ENCODE results near the gene KCNAB1. TPM values are rescaled to one million over a fixed set of nuclear protein-coding genes. Genes with fewer than 3 reads are reported as not detected.

Gene KCNAB1
- total and polyA plus RNA-seq, 2 experiments from 2014 or later = 0.80 to 1.4 TPM

GRCh38 chr3:156368189-156368588, 247.8 kb downstream of the KCNAB1 start:
- 77% methylated on average over 3 of the region's 3 CpGs for WGBS (ENCODE audit: low lambda C conversion rate, missing lambda C conversion rate)
- DNase-seq (ENCODE audit: low spot score) = no peak
- Histone ChIP-seq H3K27ac (no peak overlapping the region), H2AFZ (no peak overlapping the region), H3K9me2 (replicated peaks; ENCODE audit: insufficient read depth) (no peaks in the 10 kb centered on the region), H3K4me2 (no peak overlapping the region), H3K36me3 (replicated peaks; ENCODE audit: insufficient read depth, low read depth) (no peaks in the 10 kb centered on the region), H4K20me1 (ENCODE audit: insufficient read depth, poor library complexity, severe bottlenecking) (no peaks in the 10 kb centered on the region), H3K27me3 (no peaks in the 10 kb centered on the region), H3K4me3 (no peak overlapping the region), H3K9me3 (ENCODE audit: low read depth) (no peaks in the 10 kb centered on the region), H3K4me1 (ENCODE audit: insufficient read depth) (peaks cover 6% of the 10 kb centered on the region), H3K79me2 (no peaks in the 10 kb centered on the region)
- TF ChIP-seq EZH2 (IDR thresholded peaks at IDR 0.05; ENCODE audit: borderline replicate concordance) (no peak), CTCF (IDR thresholded peaks at IDR 0.05; ENCODE audit: poor library complexity) (no peak)

GRCh38 chr3:156371701-156372100, 251.3 kb downstream of the KCNAB1 start:
- H3K4me2 ChIP-seq = peak overlapping the region; percentile 32
- DNase-seq (ENCODE audit: low spot score) = no peak
- H3K79me2 ChIP-seq = no peaks in the 10 kb centered on the region
- H3K9me2 ChIP-seq (replicated peaks; ENCODE audit: insufficient read depth) = no peaks in the 10 kb centered on the region
- no peak overlapping the region for H2AFZ ChIP-seq
- H3K9me3 ChIP-seq (ENCODE audit: low read depth) = no peaks in the 10 kb centered on the region
- H3K27ac ChIP-seq = no peak overlapping the region
- H3K4me1 ChIP-seq (ENCODE audit: insufficient read depth) = peaks cover 6% of the 10 kb centered on the region
- H3K36me3 ChIP-seq (replicated peaks; ENCODE audit: insufficient read depth, low read depth) = no peaks in the 10 kb centered on the region
- 43% methylated on average over 6 of the region's 6 CpGs for WGBS (ENCODE audit: low lambda C conversion rate, missing lambda C conversion rate)
- H3K4me3 ChIP-seq = no peak overlapping the region
- no peaks in the 10 kb centered on the region for H4K20me1 ChIP-seq (ENCODE audit: insufficient read depth, poor library complexity, severe bottlenecking)
- H3K27me3 ChIP-seq = no peaks in the 10 kb centered on the region
- TF ChIP-seq EZH2phosphoT487 (IDR thresholded peaks at IDR 0.05; ENCODE audit: low read depth, severe bottlenecking, unreplicated experiment) = no peak
- TF ChIP-seq CTCF (IDR thresholded peaks at IDR 0.05; ENCODE audit: poor library complexity) = no peak
- no peak for TF ChIP-seq EZH2 (IDR thresholded peaks at IDR 0.05; ENCODE audit: borderline replicate concordance)

- no peaks in the 10 kb centered on the region for H3K9me2 ChIP-seq (replicated peaks; ENCODE audit: insufficient read depth)
- WGBS (ENCODE audit: low lambda C conversion rate, missing lambda C conversion rate) = 46% methylated on average over 1 of the region's 1 CpG
- no peak for TF ChIP-seq CTCF (IDR thresholded peaks at IDR 0.05; ENCODE audit: poor library complexity)
- TF ChIP-seq EZH2phosphoT487 (IDR thresholded peaks at IDR 0.05; ENCODE audit: low read depth, severe bottlenecking, unreplicated experiment) = no peak
- TF ChIP-seq EZH2 (IDR thresholded peaks at IDR 0.05; ENCODE audit: borderline replicate concordance) = no peak
- no peaks in the 10 kb centered on the region for H3K9me3 ChIP-seq (ENCODE audit: low read depth)
- no peak overlapping the region for H3K4me3 ChIP-seq
- peaks cover 6% of the 10 kb centered on the region for H3K4me1 ChIP-seq (ENCODE audit: insufficient read depth)
- no peak overlapping the region for H3K4me2 ChIP-seq
- no peaks in the 10 kb centered on the region for H3K27me3 ChIP-seq
- no peaks in the 10 kb centered on the region for H3K36me3 ChIP-seq (replicated peaks; ENCODE audit: insufficient read depth, low read depth)
- H4K20me1 ChIP-seq (ENCODE audit: insufficient read depth, poor library complexity, severe bottlenecking) = no peaks in the 10 kb centered on the region
- no peaks in the 10 kb centered on the region for H3K79me2 ChIP-seq
- H2AFZ ChIP-seq = no peak overlapping the region
- no peak overlapping the region for H3K27ac ChIP-seq
- no peak for DNase-seq (ENCODE audit: low spot score)
Measured at GRCh38 chr3:156373095-156373494, 252.7 kb downstream of the KCNAB1 start.

GRCh38 chr3:156373654-156374053, 253.3 kb downstream of the KCNAB1 start:
- 96% methylated on average over 2 of the region's 2 CpGs for WGBS (ENCODE audit: low lambda C conversion rate, missing lambda C conversion rate)
- no peak overlapping the region for H2AFZ ChIP-seq
- H3K27ac ChIP-seq = no peak overlapping the region
- no peaks in the 10 kb centered on the region for H3K36me3 ChIP-seq (replicated peaks; ENCODE audit: insufficient read depth, low read depth)
- no peaks in the 10 kb centered on the region for H3K9me2 ChIP-seq (replicated peaks; ENCODE audit: insufficient read depth)
- no peak for TF ChIP-seq EZH2phosphoT487 (IDR thresholded peaks at IDR 0.05; ENCODE audit: low read depth, severe bottlenecking, unreplicated experiment)
- no peak for TF ChIP-seq CTCF (IDR thresholded peaks at IDR 0.05; ENCODE audit: poor library complexity)
- no peak for TF ChIP-seq EZH2 (IDR thresholded peaks at IDR 0.05; ENCODE audit: borderline replicate concordance)
- DNase-seq (ENCODE audit: low spot score) = no peak
- H3K4me1 ChIP-seq (ENCODE audit: insufficient read depth) = peaks cover 6% of the 10 kb centered on the region
- no peak overlapping the region for H3K4me3 ChIP-seq
- no peaks in the 10 kb centered on the region for H3K79me2 ChIP-seq
- no peaks in the 10 kb centered on the region for H3K27me3 ChIP-seq
- no peaks in the 10 kb centered on the region for H3K9me3 ChIP-seq (ENCODE audit: low read depth)
- no peaks in the 10 kb centered on the region for H4K20me1 ChIP-seq (ENCODE audit: insufficient read depth, poor library complexity, severe bottlenecking)
- no peak overlapping the region for H3K4me2 ChIP-seq

Data from hepatocyte (in vitro differentiated cells).